ENCODE data around the gene DNER. TPM values are rescaled to one million over a fixed set of nuclear protein-coding genes. Genes with fewer than 3 reads are reported as not detected.
"Not testable (repeated sequence)": the region's sequence is repeated elsewhere in the genome, so short reads cannot be mapped to it uniquely, and the experiment has no call there.

The DNER gene
- total RNA-seq, 3 donors from 2014 or later = 1.3 to 2.6 (median 1.6) TPM

GRCh38 chr2:229726643-229727042, 12.3 kb upstream of the DNER start:
- intact Hi-C loops (cut with DNase I; ENCODE audit: low total_unique reads) = no loop called here
- H3K4me3 ChIP-seq = no peak overlapping the region
- no peaks in the 10 kb centered on the region for H3K9me3 ChIP-seq
- H3K36me3 ChIP-seq = no peaks in the 10 kb centered on the region
- TF ChIP-seq CTCF (IDR thresholded peaks at IDR 0.05) (no peak), POLR2AphosphoS5 (IDR thresholded peaks at IDR 0.05) (no peak), POLR2A (IDR thresholded peaks at IDR 0.05) (no peak)
- H3K27me3 ChIP-seq = no peaks in the 10 kb centered on the region
- no peak overlapping the region for H3K27ac ChIP-seq
- H3K4me1 ChIP-seq = no peaks in the 10 kb centered on the region
- DNase-seq (ENCODE audit: low spot score in 2 of 2) = no peak

DNA sequence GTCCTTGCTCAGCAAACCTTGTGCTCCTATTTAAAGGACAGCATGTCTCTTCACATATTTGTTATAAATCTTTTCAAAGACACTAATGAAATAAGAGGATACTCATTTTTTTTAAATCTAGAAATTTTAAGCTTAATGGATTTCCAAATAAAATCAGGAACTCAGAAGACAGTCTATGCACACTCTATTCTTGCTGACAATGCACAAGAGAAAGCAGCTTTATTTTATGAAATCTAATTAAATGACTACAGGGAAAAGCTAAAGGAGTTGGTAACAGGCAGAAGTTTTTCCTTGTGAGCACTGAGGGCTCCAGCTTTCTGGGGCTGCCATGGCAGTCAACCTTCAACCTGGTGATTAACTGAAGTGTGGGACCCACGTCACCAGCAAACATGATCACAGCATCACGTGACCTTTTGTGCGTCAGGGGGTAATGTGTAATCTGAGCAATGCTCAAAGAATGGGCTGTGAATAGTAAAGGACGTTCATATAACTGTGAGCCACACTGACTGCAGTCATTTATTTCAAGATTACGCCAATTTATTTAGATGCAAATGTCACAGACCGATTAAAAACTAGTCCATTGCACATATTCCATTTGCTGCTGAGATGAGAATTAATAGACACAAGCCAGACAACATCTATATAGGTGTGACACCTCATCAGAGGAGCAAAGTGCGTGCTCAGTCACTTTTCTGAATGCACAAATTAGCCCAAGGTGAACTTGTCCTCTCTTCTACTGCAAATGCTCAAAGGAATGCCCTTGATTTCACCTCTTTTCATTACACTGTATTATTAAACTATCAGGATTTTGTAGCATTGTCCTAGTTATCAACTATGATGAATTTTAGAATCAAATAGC, 11.6 kb upstream of the DNER start:
- no peak for DNase-seq (ENCODE audit: low spot score in 2 of 2)
- intact Hi-C loops (cut with DNase I; ENCODE audit: low total_unique reads) = no loop called here

GRCh38 chr2:229723192-229723591, 8.8 kb upstream of the DNER start:
- DNase-seq (ENCODE audit: low spot score in 2 of 2); H3K9me3 ChIP-seq; H3K4me3 ChIP-seq; H3K4me1 ChIP-seq; intact Hi-C loops (cut with DNase I; ENCODE audit: low total_unique reads); H3K36me3 ChIP-seq; H3K27ac ChIP-seq: not testable (repeated sequence)
- peaks cover 0 to 11% of the 10 kb centered on the region in 2 donors for H3K27me3 ChIP-seq

More for the DNA sequence above, 11.6 kb upstream of the DNER start:
- Histone ChIP-seq H3K27me3 (no peaks in the 10 kb centered on the region), H3K4me1 (no peaks in the 10 kb centered on the region), H3K9me3 (no peaks in the 10 kb centered on the region), H3K4me3 (no peak overlapping the region), H3K36me3 (no peaks in the 10 kb centered on the region), H3K27ac (no peak overlapping the region)
- TF ChIP-seq POLR2A (IDR thresholded peaks at IDR 0.05) (no peak), POLR2AphosphoS5 (IDR thresholded peaks at IDR 0.05) (no peak), CTCF (IDR thresholded peaks at IDR 0.05) (no peak)

DNA sequence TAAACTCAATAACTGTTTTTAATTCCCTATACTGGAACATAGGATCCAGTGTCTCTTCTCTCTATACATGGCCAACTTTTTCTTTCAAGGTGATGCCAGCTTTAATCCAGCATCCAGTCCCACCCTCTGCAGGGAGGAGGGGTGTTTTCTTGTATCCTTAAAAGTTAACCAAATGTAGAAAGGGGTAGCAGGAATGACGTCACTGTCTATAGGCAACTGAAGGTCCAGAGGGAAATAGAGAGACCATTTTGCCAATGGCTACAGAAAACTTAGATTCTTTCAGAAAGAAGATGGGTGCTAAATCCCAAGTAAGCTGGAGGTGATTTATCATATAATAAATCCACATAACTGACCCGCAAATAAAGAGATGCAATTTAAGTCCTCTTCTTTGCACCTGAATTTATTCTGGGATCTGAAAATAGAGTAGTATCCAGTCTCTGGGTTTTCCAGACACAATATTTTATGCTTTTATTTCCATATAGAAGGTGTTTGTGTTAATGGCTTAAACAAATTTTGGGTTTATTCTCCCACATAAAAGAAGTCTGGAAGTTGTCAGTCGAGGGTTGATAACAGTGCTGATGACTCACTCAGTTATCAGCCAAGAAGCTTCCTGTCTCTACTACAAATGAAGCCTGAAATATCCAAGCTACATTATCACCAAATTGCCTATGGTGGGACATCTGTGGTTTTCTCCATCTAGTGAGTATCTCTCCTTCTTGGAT, 5.7 kb upstream of the DNER start:
- no peaks in the 10 kb centered on the region for H3K9me3 ChIP-seq
- intact Hi-C loops (cut with DNase I; ENCODE audit: low total_unique reads) = no loop called here
- no peaks in the 10 kb centered on the region for H3K36me3 ChIP-seq
- peaks cover under 1 to 39% of the 10 kb centered on the region in 2 donors for H3K27me3 ChIP-seq
- DNase-seq (ENCODE audit: low spot score in 2 of 2) = no peak
- TF ChIP-seq CTCF (IDR thresholded peaks at IDR 0.05) (no peak), POLR2A (IDR thresholded peaks at IDR 0.05) (no peak), POLR2AphosphoS5 (IDR thresholded peaks at IDR 0.05) (no peak)
- H3K4me1 ChIP-seq = peaks cover 0 to 2% of the 10 kb centered on the region in 2 donors
- no peak overlapping the region for H3K4me3 ChIP-seq
- no peak overlapping the region for H3K27ac ChIP-seq

DNA sequence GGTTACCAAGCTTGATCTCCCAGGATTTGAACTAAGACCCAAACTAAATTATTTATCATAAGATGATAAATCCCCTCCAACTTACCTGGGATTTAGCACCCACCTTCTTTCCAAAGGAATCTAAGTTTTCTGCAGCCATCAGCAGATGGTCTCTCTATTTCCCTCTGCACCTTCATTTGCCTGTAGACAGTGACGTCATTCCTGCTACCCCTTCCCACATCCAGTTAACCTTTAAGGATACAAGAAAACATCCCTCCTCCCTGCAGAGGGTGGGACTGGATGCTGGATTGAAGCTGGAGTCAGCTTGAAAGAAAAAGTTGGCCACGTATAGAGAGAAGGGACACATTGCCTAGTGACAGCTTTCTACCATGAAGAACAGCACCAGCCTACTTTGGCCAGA, 3.7 kb upstream of the DNER start:
- Histone ChIP-seq H3K36me3 (no peaks in the 10 kb centered on the region), H3K4me3 (no peak overlapping the region), H3K27ac (no peak overlapping the region), H3K27me3 (peaks cover 6 to 57% of the 10 kb centered on the region in 2 donors), H3K4me1 (peaks cover 0 to 14% of the 10 kb centered on the region in 2 donors), H3K9me3 (no peaks in the 10 kb centered on the region)
- intact Hi-C loops (cut with DNase I; ENCODE audit: low total_unique reads) = no loop called here
- TF ChIP-seq POLR2A (IDR thresholded peaks at IDR 0.05) (no peak), POLR2AphosphoS5 (IDR thresholded peaks at IDR 0.05) (no peak), CTCF (IDR thresholded peaks at IDR 0.05) (no peak)
- DNase-seq (ENCODE audit: low spot score in 2 of 2) = no peak

Data from breast epithelium (tissue), 4 donors.